NT2/D1 (cell line): ENCODE measurements around the gene RTN4RL2.

Experiments
- DNase-seq: peaks from one replicate; pipeline ENCODE4 v3.0.0-alpha.2; 2011; ENCODE audit warnings: low read depth, low spot score
- H3K27me3 ChIP-seq: 2 replicates; pipeline ENCODE4 v1.6.0; 2011; ENCODE audit warnings: mild to moderate bottlenecking; ENCODE audit not compliant: insufficient read length, insufficient read depth
- H3K36me3 ChIP-seq: 2 replicates; pipeline ENCODE4 v1.6.1; 2011; ENCODE audit warnings: mild to moderate bottlenecking, low read length, mixed read lengths; ENCODE audit not compliant: insufficient read depth, insufficient read length
- H3K4me1 ChIP-seq: 2 replicates; pipeline ENCODE4 v1.5.1; 2011; ENCODE audit not compliant: insufficient read depth, insufficient read length
- H3K4me3 ChIP-seq: 2 replicates; pipeline ENCODE4 v1.5.1; 2011; ENCODE audit warnings: low read depth; ENCODE audit not compliant: insufficient read length
- H3K9ac ChIP-seq: 2 replicates; pipeline ENCODE4 v1.6.0; 2011; ENCODE audit warnings: low read depth; ENCODE audit not compliant: insufficient read length
- H3K9me3 ChIP-seq: 2 replicates; pipeline ENCODE4 v1.5.1; 2011; ENCODE audit warnings: mild to moderate bottlenecking, low read length; ENCODE audit not compliant: insufficient read depth
- SUZ12 ChIP-seq: IDR thresholded peaks from 2 replicates; pipeline ENCODE4 v1.6.1; 2011; ENCODE audit not compliant: insufficient read length, insufficient read depth; ENCODE audit errors: extremely low read depth
- YY1 ChIP-seq: IDR thresholded peaks from 2 replicates; pipeline ENCODE4 v1.6.1; 2011; ENCODE audit not compliant: insufficient read length, insufficient read depth
- ZNF274 ChIP-seq: IDR thresholded peaks from 2 replicates; pipeline ENCODE4 v1.6.1; 2011; ENCODE audit warnings: mild to moderate bottlenecking, low read depth, low read length

Gene RTN4RL2

GRCh38 chr11:57502376-57502775 lies 42.0 kb downstream of the RTN4RL2 start:
- no peak for TF ChIP-seq SUZ12
- TF ChIP-seq ZNF274: no peak
- no peak for TF ChIP-seq YY1
- DNase-seq: no peak
- H3K9me3 ChIP-seq: no peaks in the 10 kb centered on the region
- H3K36me3 ChIP-seq: no peaks in the 10 kb centered on the region
- no peak overlapping the region for H3K9ac ChIP-seq
- no peaks in the 10 kb centered on the region for H3K27me3 ChIP-seq
- H3K4me1 ChIP-seq: peaks cover 21% of the 10 kb centered on the region
- H3K4me3 ChIP-seq: no peak overlapping the region

- Histone ChIP-seq H3K27me3 (no peaks in the 10 kb centered on the region), H3K36me3 (no peaks in the 10 kb centered on the region), H3K4me3 (no peak overlapping the region), H3K4me1 (peaks cover 17% of the 10 kb centered on the region), H3K9ac (no peak overlapping the region), H3K9me3 (no peaks in the 10 kb centered on the region)
- no peak for DNase-seq
- TF ChIP-seq YY1 (no peak), ZNF274 (no peak), SUZ12 (no peak)
Measured at GRCh38 chr11:57502870-57503269, 42.5 kb downstream of the RTN4RL2 start.

- Histone ChIP-seq H3K27me3 (no peaks in the 10 kb centered on the region), H3K4me3 (no peak overlapping the region), H3K9ac (no peak overlapping the region), H3K36me3 (no peaks in the 10 kb centered on the region), H3K4me1 (peaks cover 13% of the 10 kb centered on the region), H3K9me3 (no peaks in the 10 kb centered on the region)
- TF ChIP-seq SUZ12: no peak
- TF ChIP-seq YY1: no peak
- TF ChIP-seq ZNF274: no peak
- DNase-seq: no peak
Measured at GRCh38 chr11:57504511-57504910, 44.2 kb downstream of the RTN4RL2 start.

GRCh38 chr11:57506522-57506921 lies 46.2 kb downstream of the RTN4RL2 start:
- Histone ChIP-seq H3K9me3 (no peaks in the 10 kb centered on the region), H3K4me3 (no peak overlapping the region), H3K27me3 (no peaks in the 10 kb centered on the region), H3K36me3 (no peaks in the 10 kb centered on the region), H3K9ac (no peak overlapping the region), H3K4me1 (no peaks in the 10 kb centered on the region)
- no peak for DNase-seq
- TF ChIP-seq ZNF274 (no peak), SUZ12 (no peak), YY1 (no peak)

GRCh38 chr11:57508341-57509170 lies 48.2 kb downstream of the RTN4RL2 start:
- no peaks in the 10 kb centered on the region for H3K9me3 ChIP-seq
- peaks cover 6% of the 10 kb centered on the region for H3K27me3 ChIP-seq
- no peaks in the 10 kb centered on the region for H3K36me3 ChIP-seq
- no peak for TF ChIP-seq SUZ12
- TF ChIP-seq ZNF274: no peak
- no peak for TF ChIP-seq YY1
- H3K4me1 ChIP-seq: no peaks in the 10 kb centered on the region
- no peak overlapping the region for H3K9ac ChIP-seq
- DNase-seq: no peak
- no peak overlapping the region for H3K4me3 ChIP-seq

- H3K9ac ChIP-seq: no peak overlapping the region
- H3K9me3 ChIP-seq: no peaks in the 10 kb centered on the region
- no peak for TF ChIP-seq ZNF274
- TF ChIP-seq YY1: no peak
- TF ChIP-seq SUZ12: no peak
- peaks cover 4% of the 10 kb centered on the region for H3K4me1 ChIP-seq
- H3K4me3 ChIP-seq: no peak overlapping the region
- no peak for DNase-seq
- H3K27me3 ChIP-seq: peaks cover 39% of the 10 kb centered on the region
- H3K36me3 ChIP-seq: no peaks in the 10 kb centered on the region
Measured at GRCh38 chr11:57511741-57512430, 51.6 kb downstream of the RTN4RL2 start.
